OCI-LY1 (cell line): Measurements from ENCODE around the gene ATXN1.

Source experiments
- CTCF ChIP-seq: fragments of 200-600 bp; sonication (generic), shearing (Covaris generic); IDR thresholded peaks from 2 replicates; pipeline ENCODE4 v1.5.1; 2017; ENCODE audit warnings: mild to moderate bottlenecking, antibody characterized with exemption, low read length, moderate library complexity, mixed read lengths
- EZH2 ChIP-seq: fragments of 200-600 bp; sonication (generic), shearing (Covaris generic); IDR thresholded peaks from 2 replicates; pipeline ENCODE4 v1.8.0; 2017; ENCODE audit warnings: borderline replicate concordance, mixed run types, mild to moderate bottlenecking, antibody characterized with exemption, low read length, moderate library complexity, mixed read lengths

GRCh38 chr6:16683641-16684194, 77.5 kb downstream of the ATXN1 start:
- TF ChIP-seq CTCF (no peak), EZH2 (no peak)
